ENCODE measurements around the gene BSDC1.
A peak's percentile ranks its signal among the peaks of the same experiment; 100 is the strongest.

Gene BSDC1

DNA sequence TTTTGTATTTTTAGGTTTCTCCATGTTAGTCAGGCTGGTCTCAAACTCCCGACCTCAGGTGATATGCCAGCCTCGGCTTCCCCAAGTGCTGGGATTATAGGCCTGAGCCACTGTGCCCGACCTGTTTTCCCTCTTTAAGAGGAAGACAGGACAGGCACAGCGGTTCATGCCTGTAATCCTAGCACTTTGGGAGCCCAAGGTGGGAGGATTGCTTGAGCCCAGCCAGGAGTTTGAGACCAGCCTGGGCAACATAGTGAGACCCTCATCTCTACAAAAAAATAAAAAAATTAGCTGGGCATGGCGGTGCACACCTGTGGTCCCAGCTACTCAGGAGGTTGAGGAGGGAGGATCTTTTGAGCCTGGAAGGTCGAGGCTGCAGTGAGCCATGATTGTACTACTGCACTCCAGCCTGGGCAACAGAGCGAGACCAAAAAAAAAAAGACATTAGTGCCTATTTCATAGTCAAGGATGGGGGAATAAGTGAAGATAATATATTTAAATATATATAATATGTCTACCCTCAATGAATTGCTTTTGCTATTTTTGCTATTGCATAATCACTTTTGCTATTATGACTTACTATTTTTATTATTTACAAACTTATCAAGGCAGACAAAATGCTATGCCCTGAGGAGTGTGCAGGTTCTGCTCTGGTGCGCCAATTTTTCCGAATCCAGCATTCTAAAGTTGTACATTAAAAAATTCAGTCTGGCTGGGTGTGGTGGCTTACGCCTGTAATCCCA, 75.9 kb downstream of the BSDC1 start:
- H3K4me1 Mint-ChIP-seq = peaks cover 28% of the 10 kb centered on the region
- ATAC-seq = no peak
- no peak for DNase-seq
- H3K27me3 Mint-ChIP-seq = no peaks in the 10 kb centered on the region
- H3K4me3 Mint-ChIP-seq = no peak overlapping the region
- no peaks in the 10 kb centered on the region for H3K9me3 Mint-ChIP-seq
- H3K27ac Mint-ChIP-seq = peak overlapping the region in 1 of 2 donors; percentile 54

DNA sequence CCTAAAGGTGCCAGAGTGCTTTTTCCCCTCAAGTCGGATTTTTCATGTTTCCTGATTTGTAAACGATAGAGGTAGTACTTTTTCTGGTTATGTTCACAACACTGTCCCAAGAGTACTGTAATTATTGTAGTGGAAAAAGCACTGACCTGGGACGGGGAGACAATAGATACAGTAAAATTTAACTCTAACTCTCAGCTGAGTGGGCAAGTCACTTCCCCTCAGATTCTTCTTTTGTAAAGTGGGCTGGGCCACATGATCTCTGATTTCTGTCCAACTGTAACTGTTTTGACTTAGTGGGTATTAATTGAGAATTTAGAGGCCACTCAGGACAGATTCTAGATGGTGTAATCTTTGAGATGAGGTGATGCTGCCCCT, 77.4 kb downstream of the BSDC1 start:
- peaks cover 21% of the 10 kb centered on the region for H3K4me1 Mint-ChIP-seq
- no peak overlapping the region for H3K4me3 Mint-ChIP-seq
- H3K27ac Mint-ChIP-seq = no peak overlapping the region
- no peak for ATAC-seq
- DNase-seq = no peak
- no peaks in the 10 kb centered on the region for H3K9me3 Mint-ChIP-seq
- no peaks in the 10 kb centered on the region for H3K27me3 Mint-ChIP-seq
